Measurements from ENCODE around the gene SPEG. TPM values are rescaled to one million over a fixed set of nuclear protein-coding genes. Genes with fewer than 3 reads are reported as not detected.

The SPEG gene
- total and polyA plus RNA-seq, 2 of the 8 experiments (the other 6 are each of a cell fraction or from before 2014, with no cell fraction given): 19.9 to 32.0 TPM

DNA sequence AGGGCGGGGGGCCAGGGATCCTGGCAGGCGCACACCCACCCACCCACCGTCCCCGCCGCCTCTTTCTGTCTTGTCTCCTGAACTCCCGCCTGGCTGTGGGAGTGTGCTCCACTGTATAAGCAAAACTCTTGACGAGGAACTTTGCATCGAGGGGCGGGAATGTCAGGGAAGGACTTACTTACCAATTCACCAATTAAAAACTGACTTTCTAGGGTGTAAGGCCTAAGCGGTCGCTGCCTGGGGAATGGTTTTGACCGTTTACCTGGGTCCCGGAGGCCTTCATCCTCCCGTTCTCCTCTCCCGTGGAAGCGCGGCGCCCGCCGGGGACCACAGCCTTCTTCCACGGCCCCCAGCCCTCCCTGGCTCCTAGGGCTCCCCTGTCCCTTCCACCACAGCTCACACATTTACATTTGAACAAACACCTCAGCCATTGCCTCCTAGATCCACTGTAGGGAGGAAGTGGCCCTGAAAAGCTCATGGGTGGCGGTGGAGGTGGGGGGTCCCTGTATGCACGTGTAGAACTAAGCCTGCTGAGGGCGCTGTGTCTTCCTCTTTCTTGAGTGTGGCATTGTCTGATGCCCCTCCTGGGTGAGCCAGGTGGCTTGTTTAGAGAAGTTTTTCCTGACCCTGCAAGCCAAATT, 88.5 kb downstream of the SPEG start (continued):
- TF ChIP-seq, protein P1, sequence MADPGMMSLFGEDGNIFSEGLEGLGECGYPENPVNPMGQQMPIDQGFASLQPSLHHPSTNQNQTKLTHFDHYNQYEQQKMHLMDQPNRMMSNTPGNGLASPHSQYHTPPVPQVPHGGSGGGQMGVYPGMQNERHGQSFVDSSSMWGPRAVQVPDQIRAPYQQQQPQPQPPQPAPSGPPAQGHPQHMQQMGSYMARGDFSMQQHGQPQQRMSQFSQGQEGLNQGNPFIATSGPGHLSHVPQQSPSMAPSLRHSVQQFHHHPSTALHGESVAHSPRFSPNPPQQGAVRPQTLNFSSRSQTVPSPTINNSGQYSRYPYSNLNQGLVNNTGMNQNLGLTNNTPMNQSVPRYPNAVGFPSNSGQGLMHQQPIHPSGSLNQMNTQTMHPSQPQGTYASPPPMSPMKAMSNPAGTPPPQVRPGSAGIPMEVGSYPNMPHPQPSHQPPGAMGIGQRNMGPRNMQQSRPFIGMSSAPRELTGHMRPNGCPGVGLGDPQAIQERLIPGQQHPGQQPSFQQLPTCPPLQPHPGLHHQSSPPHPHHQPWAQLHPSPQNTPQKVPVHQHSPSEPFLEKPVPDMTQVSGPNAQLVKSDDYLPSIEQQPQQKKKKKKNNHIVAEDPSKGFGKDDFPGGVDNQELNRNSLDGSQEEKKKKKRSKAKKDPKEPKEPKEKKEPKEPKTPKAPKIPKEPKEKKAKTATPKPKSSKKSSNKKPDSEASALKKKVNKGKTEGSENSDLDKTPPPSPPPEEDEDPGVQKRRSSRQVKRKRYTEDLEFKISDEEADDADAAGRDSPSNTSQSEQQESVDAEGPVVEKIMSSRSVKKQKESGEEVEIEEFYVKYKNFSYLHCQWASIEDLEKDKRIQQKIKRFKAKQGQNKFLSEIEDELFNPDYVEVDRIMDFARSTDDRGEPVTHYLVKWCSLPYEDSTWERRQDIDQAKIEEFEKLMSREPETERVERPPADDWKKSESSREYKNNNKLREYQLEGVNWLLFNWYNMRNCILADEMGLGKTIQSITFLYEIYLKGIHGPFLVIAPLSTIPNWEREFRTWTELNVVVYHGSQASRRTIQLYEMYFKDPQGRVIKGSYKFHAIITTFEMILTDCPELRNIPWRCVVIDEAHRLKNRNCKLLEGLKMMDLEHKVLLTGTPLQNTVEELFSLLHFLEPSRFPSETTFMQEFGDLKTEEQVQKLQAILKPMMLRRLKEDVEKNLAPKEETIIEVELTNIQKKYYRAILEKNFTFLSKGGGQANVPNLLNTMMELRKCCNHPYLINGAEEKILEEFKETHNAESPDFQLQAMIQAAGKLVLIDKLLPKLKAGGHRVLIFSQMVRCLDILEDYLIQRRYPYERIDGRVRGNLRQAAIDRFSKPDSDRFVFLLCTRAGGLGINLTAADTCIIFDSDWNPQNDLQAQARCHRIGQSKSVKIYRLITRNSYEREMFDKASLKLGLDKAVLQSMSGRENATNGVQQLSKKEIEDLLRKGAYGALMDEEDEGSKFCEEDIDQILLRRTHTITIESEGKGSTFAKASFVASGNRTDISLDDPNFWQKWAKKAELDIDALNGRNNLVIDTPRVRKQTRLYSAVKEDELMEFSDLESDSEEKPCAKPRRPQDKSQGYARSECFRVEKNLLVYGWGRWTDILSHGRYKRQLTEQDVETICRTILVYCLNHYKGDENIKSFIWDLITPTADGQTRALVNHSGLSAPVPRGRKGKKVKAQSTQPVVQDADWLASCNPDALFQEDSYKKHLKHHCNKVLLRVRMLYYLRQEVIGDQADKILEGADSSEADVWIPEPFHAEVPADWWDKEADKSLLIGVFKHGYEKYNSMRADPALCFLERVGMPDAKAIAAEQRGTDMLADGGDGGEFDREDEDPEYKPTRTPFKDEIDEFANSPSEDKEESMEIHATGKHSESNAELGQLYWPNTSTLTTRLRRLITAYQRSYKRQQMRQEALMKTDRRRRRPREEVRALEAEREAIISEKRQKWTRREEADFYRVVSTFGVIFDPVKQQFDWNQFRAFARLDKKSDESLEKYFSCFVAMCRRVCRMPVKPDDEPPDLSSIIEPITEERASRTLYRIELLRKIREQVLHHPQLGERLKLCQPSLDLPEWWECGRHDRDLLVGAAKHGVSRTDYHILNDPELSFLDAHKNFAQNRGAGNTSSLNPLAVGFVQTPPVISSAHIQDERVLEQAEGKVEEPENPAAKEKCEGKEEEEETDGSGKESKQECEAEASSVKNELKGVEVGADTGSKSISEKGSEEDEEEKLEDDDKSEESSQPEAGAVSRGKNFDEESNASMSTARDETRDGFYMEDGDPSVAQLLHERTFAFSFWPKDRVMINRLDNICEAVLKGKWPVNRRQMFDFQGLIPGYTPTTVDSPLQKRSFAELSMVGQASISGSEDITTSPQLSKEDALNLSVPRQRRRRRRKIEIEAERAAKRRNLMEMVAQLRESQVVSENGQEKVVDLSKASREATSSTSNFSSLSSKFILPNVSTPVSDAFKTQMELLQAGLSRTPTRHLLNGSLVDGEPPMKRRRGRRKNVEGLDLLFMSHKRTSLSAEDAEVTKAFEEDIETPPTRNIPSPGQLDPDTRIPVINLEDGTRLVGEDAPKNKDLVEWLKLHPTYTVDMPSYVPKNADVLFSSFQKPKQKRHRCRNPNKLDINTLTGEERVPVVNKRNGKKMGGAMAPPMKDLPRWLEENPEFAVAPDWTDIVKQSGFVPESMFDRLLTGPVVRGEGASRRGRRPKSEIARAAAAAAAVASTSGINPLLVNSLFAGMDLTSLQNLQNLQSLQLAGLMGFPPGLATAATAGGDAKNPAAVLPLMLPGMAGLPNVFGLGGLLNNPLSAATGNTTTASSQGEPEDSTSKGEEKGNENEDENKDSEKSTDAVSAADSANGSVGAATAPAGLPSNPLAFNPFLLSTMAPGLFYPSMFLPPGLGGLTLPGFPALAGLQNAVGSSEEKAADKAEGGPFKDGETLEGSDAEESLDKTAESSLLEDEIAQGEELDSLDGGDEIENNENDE (IDR thresholded peaks at IDR 0.05; ENCODE audit: insufficient replicate concordance, low read length): no peak
- no peak for TF ChIP-seq ASH2L (IDR thresholded peaks at IDR 0.05; ENCODE audit: low read length)
- TF ChIP-seq TCF12 (IDR thresholded peaks at IDR 0.05; ENCODE audit: low read depth, low read length): no peak
- TF ChIP-seq JUN (IDR thresholded peaks at IDR 0.05; ENCODE audit: low read depth, low read length): no peak
- no peak for TF ChIP-seq EP300 (IDR thresholded peaks at IDR 0.05; ENCODE audit: borderline replicate concordance in 1 of 2, low read depth in 2 of 2, low read length in 2 of 2)
